Activated CD4-positive, alpha-beta T cell treated with anti-CD3 and anti-CD28 coated beads for 36 hours (primary cell): Measurements from ENCODE around the gene PVRIG. TPM values are rescaled to one million over a fixed set of nuclear protein-coding genes. Genes with fewer than 3 reads are reported as not detected.
"Not testable (repeated sequence)": the region's sequence is repeated elsewhere in the genome, so short reads cannot be mapped to it uniquely, and the experiment has no call there.

Source experiments
- ATAC-seq: fragments of 200-7000 bp; cut with Tn5 transposase; one replicate; pipeline ENCODE4 v1.10.0; 2021; ENCODE audit warnings: mild to moderate bottlenecking, moderate library complexity
- CTCF ChIA-PET: fragments of 350-600 bp; sonication (Branson Sonifier 250); formaldehyde crosslinking; loops from one replicate; lab custom pipeline; 2021; ENCODE audit warnings: antibody characterized with exemption; lab: Charles Lee
- POLR2A ChIA-PET: fragments of 350-600 bp; sonication (Branson Sonifier 250); formaldehyde crosslinking; loops from one replicate; lab custom pipeline; 2021; ENCODE audit warnings: antibody characterized with exemption, inconsistent platforms; lab: Charles Lee
- DNase-seq: peaks from one replicate; pipeline ENCODE4 v3.0.0-alpha.2; 2020
- H3K27ac Mint-ChIP-seq: one replicate; pipeline ENCODE4 v1.8.0; 2021; ENCODE audit warnings: mixed read lengths
- H3K27me3 Mint-ChIP-seq: one replicate; pipeline ENCODE4 v1.8.0; 2021; ENCODE audit warnings: mixed read lengths
- H3K36me3 Mint-ChIP-seq: one replicate; pipeline ENCODE4 v1.8.0; 2021; ENCODE audit warnings: low read depth, mixed read lengths
- H3K4me1 Mint-ChIP-seq: one replicate; pipeline ENCODE4 v1.8.0; 2021; ENCODE audit warnings: mixed read lengths
- H3K4me3 Mint-ChIP-seq: one replicate; pipeline ENCODE4 v1.8.0; 2021; ENCODE audit warnings: mild to moderate bottlenecking, moderate library complexity, mixed read lengths
- H3K9me3 Mint-ChIP-seq: one replicate; pipeline ENCODE4 v1.8.0; 2021; ENCODE audit warnings: low read depth, mixed read lengths
- intact Hi-C, 2 experiments: fragments of 100-400 bp; cut with DNase I in 1 of 2; cut with micrococcal nuclease in 1 of 2; formaldehyde crosslinking; loops; one replicate each; pipeline versions ENCODE4 v1.14.2 to v1.15.1; 2022 to 2024; cut with DNase I, micrococcal nuclease
- total RNA-seq, 2 experiments: library from RNA; stranded (reverse); gene quantifications; one replicate each; pipeline ENCODE4 v1.2.3, GENCODE V29; 2021

The PVRIG gene
- total RNA-seq, 2 experiments from 2014 or later, result 26.9 to 27.7 TPM

DNA sequence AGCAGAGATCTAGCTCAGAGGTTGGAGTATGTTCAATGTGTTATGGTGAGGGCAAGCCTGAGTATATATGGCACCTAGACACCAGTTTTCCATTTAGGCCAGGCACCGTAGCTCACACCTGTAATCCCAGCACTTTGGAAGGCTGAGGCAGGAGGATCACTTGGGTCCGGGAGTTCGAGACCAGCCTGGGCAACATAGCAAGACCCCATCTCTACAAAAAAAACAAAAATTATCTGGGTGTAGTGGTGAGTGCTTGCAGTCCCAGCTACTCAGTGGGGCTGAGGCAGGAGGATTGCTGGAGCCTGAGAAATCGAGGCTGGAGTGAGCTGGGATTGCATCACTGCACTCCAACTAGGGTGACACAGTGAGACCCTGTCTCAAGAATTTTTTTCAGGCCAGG, 43.1 kb downstream of the PVRIG start:
- DNase-seq, ATAC-seq, intact Hi-C loops, POLR2A ChIA-PET, H3K4me1 Mint-ChIP-seq, H3K27me3 Mint-ChIP-seq, H3K36me3 Mint-ChIP-seq, H3K9me3 Mint-ChIP-seq, H3K4me3 Mint-ChIP-seq, H3K27ac Mint-ChIP-seq, CTCF ChIA-PET: not testable (repeated sequence)

DNA sequence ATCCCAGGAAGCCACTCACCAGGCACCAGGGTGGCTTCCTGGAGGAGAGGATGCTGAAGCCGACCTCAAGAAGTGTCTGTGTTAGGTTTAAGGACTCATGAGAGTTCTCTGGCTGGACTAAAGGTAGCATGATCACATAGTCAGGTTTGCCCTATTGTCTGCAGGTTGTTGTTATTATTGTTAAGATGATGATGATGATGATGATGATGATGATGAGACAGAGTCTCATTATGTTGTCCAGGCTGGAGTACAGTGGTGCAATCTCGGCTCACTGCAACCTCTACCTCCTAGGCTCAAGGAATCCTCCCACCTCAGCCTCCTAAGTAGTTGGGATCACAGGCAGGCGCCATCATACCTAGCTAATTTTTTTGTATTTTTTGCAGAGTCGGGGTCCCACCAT, 44.5 kb downstream of the PVRIG start:
- H3K4me3 Mint-ChIP-seq, H3K27me3 Mint-ChIP-seq, ATAC-seq, H3K27ac Mint-ChIP-seq, H3K36me3 Mint-ChIP-seq, DNase-seq, CTCF ChIA-PET, H3K9me3 Mint-ChIP-seq, H3K4me1 Mint-ChIP-seq, POLR2A ChIA-PET, intact Hi-C loops: not testable (repeated sequence)

DNA sequence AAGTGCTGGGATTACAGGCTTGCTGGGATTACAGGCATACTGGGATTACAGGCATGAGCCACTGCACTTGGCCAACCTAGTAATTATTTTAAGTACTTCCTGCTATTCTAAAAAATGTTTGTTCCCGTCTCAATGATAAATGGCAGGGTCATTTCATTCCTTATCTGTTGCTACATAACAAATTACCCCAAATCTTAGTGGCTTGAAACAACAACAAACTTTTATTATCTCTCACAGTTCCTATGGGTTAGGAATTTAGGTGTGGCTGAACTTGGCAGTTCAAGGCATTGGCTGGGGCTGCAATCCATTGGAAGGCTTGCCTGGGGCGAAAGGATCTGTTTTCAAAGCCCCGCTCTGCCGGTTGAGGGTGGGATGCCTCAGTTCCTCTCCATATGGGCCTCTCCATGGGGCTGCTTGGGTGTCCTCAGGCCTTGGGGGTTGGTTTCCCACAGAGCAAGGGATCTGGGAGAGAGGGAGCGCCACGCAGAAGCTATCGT, 45.0 kb downstream of the PVRIG start:
- POLR2A ChIA-PET, H3K9me3 Mint-ChIP-seq, H3K4me1 Mint-ChIP-seq, ATAC-seq, H3K36me3 Mint-ChIP-seq, DNase-seq, H3K4me3 Mint-ChIP-seq, H3K27ac Mint-ChIP-seq, intact Hi-C loops, CTCF ChIA-PET, H3K27me3 Mint-ChIP-seq: not testable (repeated sequence)

DNA sequence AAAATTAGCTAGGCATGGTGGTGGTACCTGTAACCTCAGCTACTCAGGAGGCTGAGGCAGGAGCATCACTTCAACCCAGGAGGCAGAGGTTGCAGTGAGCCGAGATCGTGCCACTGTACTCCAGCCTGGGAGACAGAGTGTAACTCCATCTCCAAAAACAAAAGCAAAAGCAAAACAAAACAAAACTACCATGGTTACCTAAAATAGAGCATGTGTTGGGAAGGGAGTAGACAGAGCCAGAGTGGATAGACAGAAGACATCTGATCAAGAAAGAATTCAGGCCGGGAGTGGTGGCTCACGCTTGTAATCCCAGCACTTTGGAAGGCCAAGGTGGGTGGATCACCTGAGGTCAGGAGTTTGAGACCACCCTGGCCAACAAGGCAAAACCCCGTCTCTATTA, 46.1 kb downstream of the PVRIG start:
- intact Hi-C loops, ATAC-seq: not testable (repeated sequence)

DNA sequence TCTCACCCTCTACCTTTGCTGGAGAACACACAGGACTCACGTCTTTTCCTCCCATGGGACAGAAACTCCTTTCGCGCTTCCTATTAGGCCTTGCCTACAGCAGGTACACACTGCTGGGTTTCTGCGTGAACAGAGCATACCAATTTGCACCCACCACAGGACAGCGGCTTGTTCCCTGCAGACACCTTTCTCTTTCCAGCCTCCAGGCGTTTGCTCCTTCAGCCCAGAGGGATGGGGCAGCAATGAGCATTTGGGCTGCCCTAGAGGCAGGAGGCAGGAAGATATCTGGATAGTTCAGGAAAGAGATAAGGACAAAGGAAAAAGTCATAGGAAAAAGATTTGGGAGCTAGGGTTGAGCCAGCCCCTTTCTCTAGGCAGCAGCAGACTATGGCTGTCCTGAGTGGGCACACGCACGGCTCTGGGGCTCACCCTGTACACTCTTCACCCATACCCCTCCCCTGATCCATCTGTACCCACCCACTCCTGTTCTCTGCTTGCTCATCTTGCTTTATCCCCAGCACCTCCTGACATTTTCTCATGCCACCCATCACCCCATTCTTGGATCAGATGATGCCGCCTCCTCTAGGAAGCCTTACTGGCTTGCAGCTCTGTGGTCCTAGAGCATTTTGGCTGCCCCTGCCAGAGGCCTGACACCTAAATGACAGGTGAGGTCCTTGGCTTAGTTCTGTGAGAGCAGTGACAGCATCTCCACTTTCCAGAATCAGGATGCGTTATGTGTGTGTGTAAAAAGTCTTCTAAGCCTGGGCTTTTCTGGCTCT, 47.0 kb downstream of the PVRIG start:
- intact Hi-C loops, result no loop called here

More for the DNA sequence above, 46.1 kb downstream of the PVRIG start:
- H3K9me3 Mint-ChIP-seq, DNase-seq, H3K4me1 Mint-ChIP-seq, H3K27ac Mint-ChIP-seq, POLR2A ChIA-PET, H3K27me3 Mint-ChIP-seq, H3K36me3 Mint-ChIP-seq, H3K4me3 Mint-ChIP-seq: not testable (repeated sequence)
- CTCF ChIA-PET, result interaction anchor here (1.2 kb wide), 1 partner anchor 194 kb away, joined by 3 read pairs; no protein-coding TSS in a partner anchor

DNA sequence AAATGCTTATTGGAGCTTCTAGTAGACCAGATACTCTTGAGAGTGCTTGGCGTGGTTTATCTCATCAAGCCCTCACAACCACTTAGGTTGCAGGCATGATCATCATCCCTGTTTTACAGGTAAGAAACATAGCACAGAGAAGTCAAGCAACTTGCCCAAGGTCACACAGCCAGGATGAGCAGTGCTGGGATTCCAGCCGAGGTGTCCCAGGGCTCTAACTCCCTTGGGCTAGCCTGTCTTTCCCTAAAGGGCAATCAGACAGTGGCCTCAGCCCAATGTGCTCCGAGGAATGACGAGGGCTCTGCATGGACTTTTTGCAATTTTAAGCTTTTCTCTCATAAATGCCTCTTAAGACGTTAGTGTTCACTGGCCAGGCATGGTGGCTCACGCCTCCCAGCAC, 47.9 kb downstream of the PVRIG start:
- ChIA-PET CTCF (no interaction called here), POLR2A (no interaction called here)
- peaks cover 10% of the 10 kb centered on the region for H3K4me1 Mint-ChIP-seq
- ATAC-seq, result no peak
- H3K9me3 Mint-ChIP-seq, result no peaks in the 10 kb centered on the region
- H3K4me3 Mint-ChIP-seq, result no peak overlapping the region
- H3K27ac Mint-ChIP-seq, result no peak overlapping the region
- H3K36me3 Mint-ChIP-seq, result no peaks in the 10 kb centered on the region
- no peak for DNase-seq
- H3K27me3 Mint-ChIP-seq, result no peaks in the 10 kb centered on the region
- intact Hi-C loops, result no loop called here

More for the DNA sequence above, 47.0 kb downstream of the PVRIG start:
- DNase-seq, result no peak
- CTCF ChIA-PET, result no interaction called here
- H3K27me3 Mint-ChIP-seq, result no peaks in the 10 kb centered on the region
- no peak overlapping the region for H3K4me3 Mint-ChIP-seq
- no peak for ATAC-seq
- POLR2A ChIA-PET, result no interaction called here
- no peak overlapping the region for H3K27ac Mint-ChIP-seq
- peaks cover 7% of the 10 kb centered on the region for H3K4me1 Mint-ChIP-seq
- H3K9me3 Mint-ChIP-seq, result no peaks in the 10 kb centered on the region
- H3K36me3 Mint-ChIP-seq, result no peaks in the 10 kb centered on the region

DNA sequence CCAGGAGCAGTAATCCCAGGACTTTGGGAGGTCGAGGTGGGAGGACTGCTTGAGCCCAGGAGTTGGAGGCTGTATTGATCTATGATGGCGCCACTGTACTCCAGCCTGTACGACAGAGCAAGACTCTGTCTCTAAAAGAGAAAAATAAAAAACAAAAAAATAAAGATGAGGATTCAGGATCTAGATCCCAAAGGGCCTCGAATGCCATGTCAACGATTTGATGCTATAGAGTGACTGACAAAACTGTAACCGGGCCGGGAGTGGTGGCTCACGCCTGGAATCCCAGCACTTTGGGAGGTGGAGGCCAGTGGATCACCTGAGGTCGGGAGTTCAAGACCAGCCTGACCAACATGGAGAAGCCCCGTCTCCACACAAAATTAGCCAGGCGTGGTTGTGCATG, 49.1 kb downstream of the PVRIG start:
- H3K4me3 Mint-ChIP-seq, ATAC-seq, POLR2A ChIA-PET, H3K36me3 Mint-ChIP-seq, H3K27ac Mint-ChIP-seq, DNase-seq, H3K27me3 Mint-ChIP-seq, intact Hi-C loops, H3K9me3 Mint-ChIP-seq: not testable (repeated sequence)
- CTCF ChIA-PET, result interaction anchor here (0.6 kb wide), 1 partner anchor 168 kb away, joined by 3 read pairs; no protein-coding TSS in a partner anchor
- peaks cover 11% of the 10 kb centered on the region for H3K4me1 Mint-ChIP-seq

DNA sequence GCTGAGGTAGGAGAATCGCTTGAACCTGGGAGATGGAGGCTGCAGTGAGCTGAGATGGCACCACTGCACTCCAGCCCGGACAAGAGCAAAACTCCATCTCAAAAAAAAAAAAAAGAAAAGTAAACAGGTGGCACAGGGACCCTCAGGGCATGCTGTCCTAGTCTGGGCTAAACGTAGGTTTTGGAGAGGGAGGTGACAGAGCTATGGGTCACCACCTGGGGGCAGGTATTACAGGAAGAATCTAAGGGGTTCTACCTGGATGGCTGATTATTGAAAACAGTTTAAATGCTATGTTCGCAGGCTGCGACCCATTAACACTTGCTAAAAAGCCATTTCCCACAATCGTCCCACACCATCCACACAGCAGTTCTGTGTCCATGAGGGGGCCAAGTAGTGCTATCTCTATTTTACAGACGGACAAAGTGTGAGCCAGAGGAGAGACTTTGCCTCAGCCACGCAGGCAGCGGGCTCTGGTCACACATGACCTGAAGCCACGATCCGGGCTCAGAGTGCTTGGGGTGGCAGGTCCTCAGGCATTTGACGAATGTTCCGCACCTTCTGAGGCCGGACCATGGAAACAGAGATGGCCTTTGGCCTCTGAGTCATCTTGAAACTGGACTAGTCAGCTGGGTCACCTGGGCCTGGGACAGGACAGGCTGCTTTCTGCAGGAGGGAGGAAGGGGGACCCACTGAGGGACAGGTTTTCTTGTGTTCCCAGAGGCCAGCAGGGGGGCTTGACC, 49.7 kb downstream of the PVRIG start:
- H3K36me3 Mint-ChIP-seq, H3K9me3 Mint-ChIP-seq, DNase-seq, CTCF ChIA-PET, POLR2A ChIA-PET, H3K27ac Mint-ChIP-seq, ATAC-seq, intact Hi-C loops, H3K4me3 Mint-ChIP-seq, H3K27me3 Mint-ChIP-seq: not testable (repeated sequence)
- H3K4me1 Mint-ChIP-seq, result peaks cover 11% of the 10 kb centered on the region

DNA sequence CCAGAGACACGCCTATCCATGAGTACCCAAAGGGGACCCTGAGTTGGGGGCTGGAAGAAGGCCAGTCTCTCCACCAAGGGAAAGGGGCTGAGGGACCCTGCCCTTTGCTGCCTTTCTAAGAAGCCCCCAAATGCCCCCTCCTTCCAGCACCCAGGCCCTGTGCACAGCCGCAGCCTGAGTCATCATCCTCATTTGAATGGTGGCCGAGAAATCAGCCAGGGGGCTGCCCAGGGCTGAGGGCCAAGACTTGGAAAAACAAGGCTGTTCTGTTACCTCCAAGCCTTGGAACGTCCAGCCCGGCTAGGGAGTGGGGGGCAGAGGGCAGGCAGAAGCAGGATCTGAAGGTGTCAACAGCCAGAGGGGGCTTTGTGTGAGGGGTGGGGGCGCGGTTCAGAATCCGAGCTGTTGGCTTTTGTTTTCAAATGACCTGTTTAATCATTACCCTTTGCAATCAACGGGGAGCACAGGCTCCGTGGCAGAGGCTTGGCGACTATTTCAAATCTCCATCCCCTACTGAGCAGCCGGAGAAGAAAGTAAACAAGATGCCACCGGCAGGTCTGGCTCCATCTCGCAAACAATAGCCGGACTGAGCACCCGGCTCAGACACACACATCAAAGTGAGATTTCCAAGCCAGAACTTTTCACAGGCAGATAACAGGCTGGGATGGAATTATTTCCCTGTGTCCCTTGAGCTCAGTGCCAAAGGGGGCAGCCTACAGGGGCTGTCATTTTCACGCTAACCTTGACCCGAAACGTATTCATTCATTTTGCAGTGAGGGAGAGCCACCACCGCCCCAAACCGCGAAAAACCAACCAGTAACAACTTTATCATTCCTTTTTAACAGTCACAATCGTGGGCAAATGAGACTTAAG, 50.5 kb downstream of the PVRIG start:
- H3K27ac Mint-ChIP-seq, intact Hi-C loops, H3K36me3 Mint-ChIP-seq, H3K27me3 Mint-ChIP-seq, DNase-seq, POLR2A ChIA-PET, ATAC-seq, H3K9me3 Mint-ChIP-seq: not testable (repeated sequence)
- CTCF ChIA-PET, result interaction anchor here (0.7 to 1.0 kb wide), 2 partner anchors 421 to 485 kb away, joined by 3 read pairs; no protein-coding TSS in a partner anchor
- peak overlapping the region; percentile 62 for H3K4me3 Mint-ChIP-seq
- peaks cover 13% of the 10 kb centered on the region for H3K4me1 Mint-ChIP-seq
